Choroid plexus epithelial cell (primary cell): ENCODE data around the gene MYCBP.
"Not testable (repeated sequence)": the region's sequence is repeated elsewhere in the genome, so short reads cannot be mapped to it uniquely, and the experiment has no call there.

Experiments
- DNase-seq: peaks from one replicate; pipeline ENCODE4 v3.0.0-alpha.2; 2010; ENCODE audit warnings: low read depth
- H3K4me3 ChIP-seq: 2 replicates; pipeline ENCODE4 v1.5.1; 2011; ENCODE audit warnings: low read depth, mild to moderate bottlenecking, control low read depth, low read length, moderate library complexity
- TF ChIP-seq, protein P1 (sequence below): conservative IDR thresholded peaks from 2 replicates; pipeline ENCODE4 v1.5.1; 2011; ENCODE audit warnings: low read depth, mild to moderate bottlenecking, control low read depth, inconsistent platforms, low read length, moderate library complexity

MYCBP gene

GRCh38 chr1:38873027-38873969 lies at the start of gene MYCBP:
MYCBP (minus strand) TSS chr1:38873348; CDS start chr1:38873305, 43 bp downstream.
- peak within 1 kb of the TSS; percentile 89 for H3K4me3 ChIP-seq
- TF ChIP-seq, protein P1, sequence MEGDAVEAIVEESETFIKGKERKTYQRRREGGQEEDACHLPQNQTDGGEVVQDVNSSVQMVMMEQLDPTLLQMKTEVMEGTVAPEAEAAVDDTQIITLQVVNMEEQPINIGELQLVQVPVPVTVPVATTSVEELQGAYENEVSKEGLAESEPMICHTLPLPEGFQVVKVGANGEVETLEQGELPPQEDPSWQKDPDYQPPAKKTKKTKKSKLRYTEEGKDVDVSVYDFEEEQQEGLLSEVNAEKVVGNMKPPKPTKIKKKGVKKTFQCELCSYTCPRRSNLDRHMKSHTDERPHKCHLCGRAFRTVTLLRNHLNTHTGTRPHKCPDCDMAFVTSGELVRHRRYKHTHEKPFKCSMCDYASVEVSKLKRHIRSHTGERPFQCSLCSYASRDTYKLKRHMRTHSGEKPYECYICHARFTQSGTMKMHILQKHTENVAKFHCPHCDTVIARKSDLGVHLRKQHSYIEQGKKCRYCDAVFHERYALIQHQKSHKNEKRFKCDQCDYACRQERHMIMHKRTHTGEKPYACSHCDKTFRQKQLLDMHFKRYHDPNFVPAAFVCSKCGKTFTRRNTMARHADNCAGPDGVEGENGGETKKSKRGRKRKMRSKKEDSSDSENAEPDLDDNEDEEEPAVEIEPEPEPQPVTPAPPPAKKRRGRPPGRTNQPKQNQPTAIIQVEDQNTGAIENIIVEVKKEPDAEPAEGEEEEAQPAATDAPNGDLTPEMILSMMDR = no peak
- peak; percentile 97 for DNase-seq

- no peak overlapping the region for H3K4me3 ChIP-seq
- TF ChIP-seq, protein P1 = no peak
- DNase-seq = no peak
Measured at GRCh38 chr1:38919130-38919529, 46.0 kb upstream of the MYCBP start.

- TF ChIP-seq, protein P1 = no peak
- no peak for DNase-seq
- no peak overlapping the region for H3K4me3 ChIP-seq
Measured at GRCh38 chr1:38918568-38918967, 45.4 kb upstream of the MYCBP start.

- H3K4me3 ChIP-seq = no peak overlapping the region
- no peak for DNase-seq
- TF ChIP-seq, protein P1 = no peak
Measured at GRCh38 chr1:38917772-38918171, 44.6 kb upstream of the MYCBP start.

- no peak for DNase-seq
- no peak overlapping the region for H3K4me3 ChIP-seq
- TF ChIP-seq, protein P1 = no peak
Measured at GRCh38 chr1:38917337-38917736, 44.2 kb upstream of the MYCBP start.

- TF ChIP-seq, protein P1 = no peak
Measured at GRCh38 chr1:38915352-38915948, 42.3 kb upstream of the MYCBP start.

GRCh38 chr1:38914908-38915307 lies 41.8 kb upstream of the MYCBP start:
- DNase-seq = not testable (repeated sequence)

More at GRCh38 chr1:38915352-38915948, 42.3 kb upstream of the MYCBP start:
- no peak overlapping the region for H3K4me3 ChIP-seq
- DNase-seq = peak; percentile 14

More at GRCh38 chr1:38914908-38915307, 41.8 kb upstream of the MYCBP start:
- not testable (repeated sequence) for H3K4me3 ChIP-seq
